DMS153 (cell line): Measurements from ENCODE around the gene ZNF823.
"Not testable (repeated sequence)": the region's sequence is repeated elsewhere in the genome, so short reads cannot be mapped to it uniquely, and the experiment has no call there.

ENCODE experiments used
- DNase-seq: peaks from one replicate; lab custom pipeline; 2025; lab: John Stamatoyannopoulos, UW

Gene ZNF823

GRCh38 chr19:11680689-11681302, 58.0 kb downstream of the ZNF823 start:
- DNase-seq, result no peak

- no peak for DNase-seq
Measured at GRCh38 chr19:11678504-11678903, 60.2 kb downstream of the ZNF823 start.

GRCh38 chr19:11676661-11677600, 61.8 kb downstream of the ZNF823 start:
- not testable (repeated sequence) for DNase-seq

GRCh38 chr19:11675569-11675968, 63.2 kb downstream of the ZNF823 start:
- no peak for DNase-seq

- DNase-seq, result no peak
Measured at GRCh38 chr19:11674067-11674492, 64.7 kb downstream of the ZNF823 start.

- no peak for DNase-seq
Measured at GRCh38 chr19:11673608-11674041, 65.1 kb downstream of the ZNF823 start.
